Nephron (organoid): ENCODE data around the gene DACH2.
"Not testable (repeated sequence)": the region's sequence is repeated elsewhere in the genome, so short reads cannot be mapped to it uniquely, and the experiment has no call there.

ENCODE experiments used
- H3K27ac Mint-ChIP-seq, 3 experiments: 2 replicates each; pipeline ENCODE4 v1.8.0; 2020; ENCODE audit warnings: mixed read lengths in 3 of 3, mild to moderate bottlenecking in 2 of 3, moderate library complexity in 1 of 3
- H3K27me3 Mint-ChIP-seq: 2 replicates; pipeline ENCODE4 v1.8.0; 2021; ENCODE audit warnings: low read depth, mild to moderate bottlenecking, moderate library complexity, mixed read lengths
- H3K36me3 Mint-ChIP-seq: 2 replicates; pipeline ENCODE4 v1.8.0; 2020; ENCODE audit warnings: low read depth, mixed read lengths
- H3K4me1 Mint-ChIP-seq: 2 replicates; pipeline ENCODE4 v1.8.0; 2020; ENCODE audit warnings: mixed read lengths
- H3K4me3 Mint-ChIP-seq, 3 experiments: 2 replicates each; pipeline ENCODE4 v1.8.0; 2020; ENCODE audit warnings: mild to moderate bottlenecking in 3 of 3, mixed read lengths in 3 of 3, moderate library complexity in 2 of 3
- H3K9me3 Mint-ChIP-seq: 2 replicates; pipeline ENCODE4 v1.8.0; 2020; ENCODE audit warnings: mixed read lengths
- TF ChIP-seq, protein P1 (sequence below), 3 experiments: fragments of 200-600 bp; sonication (generic); IDR thresholded peaks; one replicate each; pipeline ENCODE4 v1.5.0; 2021; ENCODE audit warnings: antibody characterized with exemption in 3 of 3; ENCODE audit not compliant: unreplicated experiment in 3 of 3

Gene DACH2

DNA sequence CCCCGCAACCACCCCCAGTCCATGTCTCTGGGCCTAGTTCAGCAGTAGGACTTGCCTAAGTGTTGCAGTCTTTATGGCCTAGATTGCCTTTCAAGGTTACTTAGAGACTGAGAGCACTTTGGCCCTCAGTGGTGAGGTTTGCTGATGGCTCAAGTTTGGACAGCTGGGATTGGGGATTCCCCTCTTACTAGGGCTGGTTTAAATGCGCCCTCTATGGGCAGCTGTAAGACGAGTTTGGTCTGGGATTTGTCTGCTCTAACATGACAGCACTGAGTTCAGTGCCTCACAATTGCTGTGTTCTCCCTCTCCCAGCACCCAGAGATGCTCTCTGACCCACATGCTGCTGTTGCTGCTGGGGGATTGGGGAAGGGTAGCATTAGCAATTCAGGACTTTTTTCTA, 23.1 kb downstream of the DACH2 start:
- H3K4me3 Mint-ChIP-seq, result no peak overlapping the region
- no peaks in the 10 kb centered on the region for H3K9me3 Mint-ChIP-seq

DNA sequence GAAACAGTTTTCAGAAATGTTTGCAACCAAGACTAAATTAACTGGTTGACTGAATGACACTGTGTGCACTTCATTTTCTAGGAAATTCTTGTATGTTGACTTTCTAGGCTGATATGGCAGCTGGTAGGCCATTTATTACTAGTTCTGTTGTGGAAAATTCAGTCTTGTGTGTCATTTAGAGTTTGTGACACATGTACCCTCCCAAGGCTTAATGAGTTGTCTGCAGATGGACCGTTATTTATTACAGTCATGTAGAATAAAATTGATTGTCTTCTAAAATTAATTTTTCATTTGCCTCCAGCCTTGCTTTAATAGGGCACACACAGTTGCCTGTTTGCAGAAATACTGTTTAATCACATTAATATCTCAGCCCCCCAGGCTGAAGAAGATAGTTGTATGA, 30.7 kb downstream of the DACH2 start:
- Mint-ChIP-seq H3K36me3 (peaks cover 27% of the 10 kb centered on the region), H3K27ac (no peak overlapping the region), H3K27me3 (no peaks in the 10 kb centered on the region), H3K4me3 (no peak overlapping the region), H3K9me3 (peaks cover 11% of the 10 kb centered on the region), H3K4me1 (no peaks in the 10 kb centered on the region)
- TF ChIP-seq, protein P1, sequence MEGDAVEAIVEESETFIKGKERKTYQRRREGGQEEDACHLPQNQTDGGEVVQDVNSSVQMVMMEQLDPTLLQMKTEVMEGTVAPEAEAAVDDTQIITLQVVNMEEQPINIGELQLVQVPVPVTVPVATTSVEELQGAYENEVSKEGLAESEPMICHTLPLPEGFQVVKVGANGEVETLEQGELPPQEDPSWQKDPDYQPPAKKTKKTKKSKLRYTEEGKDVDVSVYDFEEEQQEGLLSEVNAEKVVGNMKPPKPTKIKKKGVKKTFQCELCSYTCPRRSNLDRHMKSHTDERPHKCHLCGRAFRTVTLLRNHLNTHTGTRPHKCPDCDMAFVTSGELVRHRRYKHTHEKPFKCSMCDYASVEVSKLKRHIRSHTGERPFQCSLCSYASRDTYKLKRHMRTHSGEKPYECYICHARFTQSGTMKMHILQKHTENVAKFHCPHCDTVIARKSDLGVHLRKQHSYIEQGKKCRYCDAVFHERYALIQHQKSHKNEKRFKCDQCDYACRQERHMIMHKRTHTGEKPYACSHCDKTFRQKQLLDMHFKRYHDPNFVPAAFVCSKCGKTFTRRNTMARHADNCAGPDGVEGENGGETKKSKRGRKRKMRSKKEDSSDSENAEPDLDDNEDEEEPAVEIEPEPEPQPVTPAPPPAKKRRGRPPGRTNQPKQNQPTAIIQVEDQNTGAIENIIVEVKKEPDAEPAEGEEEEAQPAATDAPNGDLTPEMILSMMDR (IDR thresholded peaks at IDR 0.05; ENCODE audit: unreplicated experiment in 3 of 3), result no peak

More for the DNA sequence above, 23.1 kb downstream of the DACH2 start:
- no peaks in the 10 kb centered on the region for H3K4me1 Mint-ChIP-seq
- H3K27me3 Mint-ChIP-seq, result no peaks in the 10 kb centered on the region
- TF ChIP-seq, protein P1 (IDR thresholded peaks at IDR 0.05; ENCODE audit: unreplicated experiment in 3 of 3), result peak in 2 of 3 experiments; percentile 17 to 44
- peaks cover 7% of the 10 kb centered on the region for H3K36me3 Mint-ChIP-seq
- no peak overlapping the region for H3K27ac Mint-ChIP-seq

DNA sequence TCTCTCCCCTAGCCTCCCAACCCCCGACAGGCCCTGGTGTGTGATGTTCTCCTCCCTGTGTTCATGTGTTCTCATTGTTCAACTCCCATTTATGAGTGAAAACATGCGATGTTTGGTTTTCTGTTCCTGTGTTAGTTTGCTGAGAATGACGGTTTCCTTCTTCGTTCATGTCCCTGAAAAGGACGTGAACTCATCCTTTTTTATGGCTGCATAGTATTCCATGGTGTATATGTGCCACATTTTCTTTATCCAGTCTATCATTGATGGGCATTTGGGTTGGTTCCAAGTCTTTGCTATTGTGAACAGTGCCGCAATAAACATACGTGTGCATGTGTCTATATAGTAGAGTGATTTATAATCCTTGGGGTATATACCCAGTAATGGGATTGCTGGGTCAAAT, 33.1 kb downstream of the DACH2 start:
- not testable (repeated sequence) for H3K27ac Mint-ChIP-seq, H3K27me3 Mint-ChIP-seq, H3K4me3 Mint-ChIP-seq, H3K4me1 Mint-ChIP-seq
- H3K36me3 Mint-ChIP-seq, result peaks cover 24% of the 10 kb centered on the region
- peaks cover 11% of the 10 kb centered on the region for H3K9me3 Mint-ChIP-seq

DNA sequence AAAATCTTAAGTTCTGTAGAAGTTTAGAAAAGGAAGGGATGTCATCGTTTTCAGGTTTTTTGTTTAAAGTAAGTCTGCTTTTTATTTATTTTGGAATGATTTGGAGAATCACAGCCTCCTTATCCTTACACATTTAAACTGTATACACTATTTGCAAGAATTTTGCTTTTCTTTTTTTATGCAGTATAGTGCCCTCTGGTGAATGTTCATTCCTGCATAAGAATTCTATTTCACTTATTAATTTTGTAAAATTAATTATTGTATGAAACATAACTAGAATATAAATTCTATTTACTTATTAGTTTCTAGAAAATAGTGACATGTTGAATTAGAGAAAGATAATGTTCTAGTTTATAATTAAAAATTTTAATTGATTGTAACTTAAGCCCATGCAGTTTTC, 44.6 kb downstream of the DACH2 start:
- Mint-ChIP-seq H3K9me3 (peaks cover 27% of the 10 kb centered on the region), H3K27ac (no peak overlapping the region), H3K27me3 (no peaks in the 10 kb centered on the region), H3K4me3 (no peak overlapping the region), H3K36me3 (peaks cover 23% of the 10 kb centered on the region), H3K4me1 (no peaks in the 10 kb centered on the region)
- TF ChIP-seq, protein P1 (IDR thresholded peaks at IDR 0.05; ENCODE audit: unreplicated experiment in 3 of 3), result peak in 2 of 3 experiments; percentile 22 to 26

DNA sequence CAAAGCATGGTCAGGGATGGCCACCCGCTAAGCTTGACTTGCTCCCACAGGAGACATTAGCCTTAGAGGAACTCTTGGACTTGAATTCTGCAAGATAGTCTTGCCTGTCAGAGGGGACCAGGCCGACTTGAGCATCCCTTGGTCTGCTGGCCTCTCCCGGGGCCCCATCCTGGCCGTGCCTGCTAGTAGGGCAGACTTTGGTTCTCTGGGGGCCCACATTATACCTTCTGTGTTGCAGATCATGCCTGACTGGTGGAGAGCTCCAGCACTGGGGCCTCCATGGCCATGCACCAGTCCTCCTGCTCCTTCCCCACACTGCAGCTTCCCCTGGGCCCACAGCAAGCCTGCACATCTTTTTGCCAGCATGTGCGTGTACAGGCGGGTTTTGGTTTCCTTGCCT, 46.5 kb downstream of the DACH2 start:
- no peak overlapping the region for H3K27ac Mint-ChIP-seq
- peaks cover 23% of the 10 kb centered on the region for H3K36me3 Mint-ChIP-seq
- H3K4me3 Mint-ChIP-seq, result no peak overlapping the region
- no peaks in the 10 kb centered on the region for H3K4me1 Mint-ChIP-seq
- H3K27me3 Mint-ChIP-seq, result no peaks in the 10 kb centered on the region
- peaks cover 36% of the 10 kb centered on the region for H3K9me3 Mint-ChIP-seq
- TF ChIP-seq, protein P1 (IDR thresholded peaks at IDR 0.05; ENCODE audit: unreplicated experiment in 3 of 3), result no peak

DNA sequence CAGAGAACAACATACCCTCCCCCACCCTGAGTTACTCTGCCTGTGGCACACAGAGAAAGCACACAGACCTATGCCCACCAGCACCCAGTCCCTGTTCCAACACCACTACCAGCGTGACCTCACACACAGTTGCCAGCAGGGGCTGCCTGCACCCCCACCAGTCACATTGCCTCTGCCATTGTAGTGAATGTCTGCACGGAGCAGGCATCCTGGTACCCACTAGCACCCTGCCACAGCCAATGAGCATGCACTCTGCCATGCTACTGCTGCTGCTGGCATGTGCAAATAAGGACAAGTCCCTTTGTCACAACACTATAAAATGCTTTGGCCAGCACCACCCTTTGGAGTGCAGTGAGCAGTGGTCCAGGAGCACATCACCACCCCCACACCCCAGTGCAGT, 47.1 kb downstream of the DACH2 start:
- Mint-ChIP-seq H3K9me3 (peaks cover 39% of the 10 kb centered on the region), H3K4me3 (no peak overlapping the region), H3K36me3 (peaks cover 21% of the 10 kb centered on the region), H3K27me3 (no peaks in the 10 kb centered on the region), H3K4me1 (no peaks in the 10 kb centered on the region), H3K27ac (no peak overlapping the region)
- TF ChIP-seq, protein P1 (IDR thresholded peaks at IDR 0.05; ENCODE audit: unreplicated experiment in 3 of 3), result no peak
